T-helper 17 cell (primary cell): Measurements from ENCODE around the gene OR4K1. TPM values are rescaled to one million over a fixed set of nuclear protein-coding genes. Genes with fewer than 3 reads are reported as not detected.

Experiments used
- ATAC-seq: fragments of 150-1000 bp; cut with Tn5 transposase; 2 replicates; pipeline ENCODE4 v1.10.0; 2021; ENCODE audit warnings: mild to moderate bottlenecking, moderate library complexity
- DNase-seq, 3 donors: peaks; one replicate each; pipeline versions ENCODE4 v3.0.0 to v3.0.0-alpha.2; 2020 to 2021
- H3K9me3 ChIP-seq: one replicate; pipeline ENCODE4 v1.7.0; 2013; ENCODE audit warnings: low read length, mild to moderate bottlenecking; ENCODE audit not compliant: control insufficient read depth, poor library complexity, severe bottlenecking
- H3K27ac Mint-ChIP-seq: one replicate; pipeline ENCODE4 v1.8.0; 2022; ENCODE audit warnings: mild to moderate bottlenecking, moderate library complexity, mixed read lengths
- H3K27me3 Mint-ChIP-seq: one replicate; pipeline ENCODE4 v1.8.0; 2022; ENCODE audit warnings: mixed read lengths
- H3K36me3 Mint-ChIP-seq: one replicate; pipeline ENCODE4 v1.8.0; 2022; ENCODE audit warnings: low read depth, mixed read lengths
- H3K4me1 Mint-ChIP-seq: one replicate; pipeline ENCODE4 v1.8.0; 2022; ENCODE audit warnings: mild to moderate bottlenecking, mixed read lengths
- H3K4me3 Mint-ChIP-seq: one replicate; pipeline ENCODE4 v1.8.0; 2022; ENCODE audit warnings: mild to moderate bottlenecking, moderate library complexity, mixed read lengths
- total RNA-seq, 4 donors: library from RNA in 2 of 4; stranded (reverse) in 2 of 4; gene quantifications; one replicate each; pipeline ENCODE4 v1.2.3 and lab custom pipeline; 2022 to 2026

OR4K1 gene
- total RNA-seq, result not detected
- 0 to 0.23 reads per million in 2 donors for total RNA-seq (lab: John Stamatoyannopoulos, UW)

DNA sequence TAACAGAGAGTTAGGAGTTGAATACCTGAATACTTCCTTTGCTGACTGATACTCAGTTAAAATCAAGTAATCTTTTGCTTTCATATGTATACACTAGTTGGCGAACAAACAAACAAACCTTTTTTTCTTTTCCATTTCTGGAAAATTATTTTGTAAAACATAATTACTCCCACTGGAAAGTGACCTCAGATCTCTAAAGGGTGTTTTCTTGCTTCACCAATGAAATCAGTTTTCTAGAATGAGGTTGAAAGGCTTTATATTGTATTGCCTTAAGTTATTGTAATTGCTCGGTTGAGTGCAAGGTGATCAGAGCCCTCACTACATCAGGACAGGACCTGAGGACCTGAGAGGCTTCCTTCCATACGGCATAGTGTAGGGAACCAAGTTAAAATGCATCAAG, at the start of gene OR4K1:
Gene OR4K1, plus strand, starts transcription at position 301 of the 400 bp plus-strand sequence. CDS start 4,750 bp downstream, outside the sequence.
- DNase-seq, result no peak
- ATAC-seq, result no peak
- Mint-ChIP-seq H3K36me3 (no peaks in the 10 kb centered on the region), H3K4me1 (no peaks in the 10 kb centered on the region), H3K27me3 (no peaks in the 10 kb centered on the region), H3K27ac (no peak within 1 kb of the TSS), H3K4me3 (no peak within 1 kb of the TSS)
- H3K9me3 ChIP-seq, result no peaks in the 10 kb centered on the region

GRCh38 chr14:19895282-19895681, 35.4 kb upstream of the OR4K1 start:
- Mint-ChIP-seq H3K4me1 (no peaks in the 10 kb centered on the region), H3K4me3 (no peak overlapping the region), H3K27ac (no peak overlapping the region), H3K36me3 (peaks cover 2% of the 10 kb centered on the region), H3K27me3 (no peaks in the 10 kb centered on the region)
- no peak for ATAC-seq
- H3K9me3 ChIP-seq, result peaks cover 5% of the 10 kb centered on the region
- DNase-seq, result no peak

- DNase-seq (no peak), ATAC-seq (no peak)
- no peaks in the 10 kb centered on the region for H3K9me3 ChIP-seq
- no peak overlapping the region for H3K4me3 Mint-ChIP-seq
- no peaks in the 10 kb centered on the region for H3K36me3 Mint-ChIP-seq
- no peaks in the 10 kb centered on the region for H3K4me1 Mint-ChIP-seq
- no peak overlapping the region for H3K27ac Mint-ChIP-seq
- H3K27me3 Mint-ChIP-seq, result no peaks in the 10 kb centered on the region
These were observed 29.7 kb upstream of the OR4K1 start for GRCh38 chr14:19900999-19901398.

GRCh38 chr14:19902409-19902808, 28.3 kb upstream of the OR4K1 start:
- ATAC-seq (no peak), DNase-seq (no peak)
- H3K36me3 Mint-ChIP-seq, result no peaks in the 10 kb centered on the region
- H3K4me1 Mint-ChIP-seq, result no peaks in the 10 kb centered on the region
- H3K4me3 Mint-ChIP-seq, result no peak overlapping the region
- no peaks in the 10 kb centered on the region for H3K27me3 Mint-ChIP-seq
- H3K27ac Mint-ChIP-seq, result no peak overlapping the region
- H3K9me3 ChIP-seq, result no peaks in the 10 kb centered on the region

- H3K4me1 Mint-ChIP-seq, result no peaks in the 10 kb centered on the region
- H3K36me3 Mint-ChIP-seq, result no peaks in the 10 kb centered on the region
- H3K4me3 Mint-ChIP-seq, result no peak overlapping the region
- no peaks in the 10 kb centered on the region for H3K27me3 Mint-ChIP-seq
- no peak overlapping the region for H3K27ac Mint-ChIP-seq
- ATAC-seq, result no peak
- DNase-seq, result no peak
- H3K9me3 ChIP-seq, result no peaks in the 10 kb centered on the region
These were observed 24.1 kb upstream of the OR4K1 start for GRCh38 chr14:19906665-19907064.

DNA sequence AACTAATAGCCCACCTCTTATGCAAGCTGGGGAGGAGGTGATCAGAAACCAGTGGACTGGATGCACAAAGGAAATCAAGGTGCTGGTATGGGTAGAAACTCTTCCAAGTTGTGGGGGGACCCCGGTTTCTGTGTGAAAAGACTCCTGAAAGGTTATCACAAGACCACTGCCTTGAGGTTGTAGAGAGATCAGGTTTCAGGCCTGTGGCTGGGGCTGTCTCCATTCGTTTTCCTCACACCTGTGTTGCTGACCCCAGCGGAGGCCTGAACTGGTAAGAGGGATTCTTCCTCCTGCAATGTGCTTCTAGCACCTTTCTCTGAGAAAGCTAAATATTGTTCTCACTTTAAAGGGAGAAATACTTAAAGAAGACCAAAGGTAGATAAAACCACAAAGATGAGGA, 19.6 kb upstream of the OR4K1 start:
- Mint-ChIP-seq H3K4me3 (no peak overlapping the region), H3K36me3 (no peaks in the 10 kb centered on the region), H3K27me3 (no peaks in the 10 kb centered on the region), H3K4me1 (no peaks in the 10 kb centered on the region), H3K27ac (no peak overlapping the region)
- ATAC-seq (no peak), DNase-seq (no peak)
- H3K9me3 ChIP-seq, result no peaks in the 10 kb centered on the region

- Mint-ChIP-seq H3K36me3 (no peaks in the 10 kb centered on the region), H3K27me3 (no peaks in the 10 kb centered on the region), H3K4me3 (no peak overlapping the region), H3K27ac (no peak overlapping the region), H3K4me1 (no peaks in the 10 kb centered on the region)
- H3K9me3 ChIP-seq, result no peaks in the 10 kb centered on the region
- DNase-seq (no peak), ATAC-seq (no peak)
These were observed 13.5 kb upstream of the OR4K1 start for GRCh38 chr14:19917243-19917642.

- ATAC-seq, result no peak
- Mint-ChIP-seq H3K36me3 (no peaks in the 10 kb centered on the region), H3K4me1 (no peaks in the 10 kb centered on the region), H3K27me3 (no peaks in the 10 kb centered on the region), H3K4me3 (no peak overlapping the region), H3K27ac (no peak overlapping the region)
- DNase-seq, result no peak
- no peaks in the 10 kb centered on the region for H3K9me3 ChIP-seq
These were observed 12.7 kb upstream of the OR4K1 start for GRCh38 chr14:19917955-19918518.

GRCh38 chr14:19918553-19919264, 12.0 kb upstream of the OR4K1 start:
- H3K27ac Mint-ChIP-seq, result no peak overlapping the region
- no peaks in the 10 kb centered on the region for H3K4me1 Mint-ChIP-seq
- H3K9me3 ChIP-seq, result no peaks in the 10 kb centered on the region
- H3K27me3 Mint-ChIP-seq, result no peaks in the 10 kb centered on the region
- H3K4me3 Mint-ChIP-seq, result no peak overlapping the region
- ATAC-seq, result no peak
- no peaks in the 10 kb centered on the region for H3K36me3 Mint-ChIP-seq
- no peak for DNase-seq

DNA sequence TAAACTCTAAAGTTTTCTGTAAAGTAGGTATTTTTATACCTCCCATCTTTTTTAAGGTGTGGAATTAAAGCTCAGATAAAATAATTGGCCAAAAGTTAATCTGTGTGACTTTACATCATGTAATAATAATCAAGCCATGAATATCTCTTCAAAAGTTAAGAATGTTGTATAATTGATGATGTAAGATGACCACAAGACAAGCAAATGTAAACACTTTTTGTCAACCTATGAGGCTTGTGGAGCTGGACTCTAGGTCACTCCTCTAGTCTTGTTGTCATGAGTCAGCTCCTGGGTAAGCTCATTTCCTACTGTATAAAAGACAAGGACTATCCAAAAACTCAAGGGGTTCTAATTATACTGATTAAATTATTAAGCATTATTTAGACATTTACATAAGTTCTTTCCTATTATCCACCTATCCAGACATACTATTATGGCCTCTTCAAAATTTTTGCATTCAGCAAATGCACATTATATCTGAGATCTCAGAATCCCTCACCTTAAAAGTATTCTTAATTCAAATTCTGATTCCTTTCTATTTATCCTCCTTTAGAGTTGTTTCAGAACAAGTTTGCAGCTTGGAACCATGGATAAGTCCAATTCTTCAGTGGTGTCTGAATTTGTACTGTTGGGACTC, 10.6 kb upstream of the OR4K1 start, which contains the start of gene OR4K5:
Gene OR4K5, plus strand, starts transcription at position 587 of the 637 bp plus-strand sequence. Its CDS starts 0 bp downstream, at position 587.
- no peak for DNase-seq
- H3K36me3 Mint-ChIP-seq, result no peaks in the 10 kb centered on the region
- H3K4me1 Mint-ChIP-seq, result no peaks in the 10 kb centered on the region
- no peak within 1 kb of the TSS for H3K4me3 Mint-ChIP-seq
- no peak within 1 kb of the TSS for H3K27ac Mint-ChIP-seq
- no peaks in the 10 kb centered on the region for H3K27me3 Mint-ChIP-seq
- no peak for ATAC-seq
- no peaks in the 10 kb centered on the region for H3K9me3 ChIP-seq

- H3K9me3 ChIP-seq, result no peaks in the 10 kb centered on the region
- Mint-ChIP-seq H3K27me3 (no peaks in the 10 kb centered on the region), H3K27ac (no peak overlapping the region), H3K36me3 (peaks cover 2% of the 10 kb centered on the region), H3K4me1 (no peaks in the 10 kb centered on the region), H3K4me3 (no peak overlapping the region)
- ATAC-seq, result no peak
- no peak for DNase-seq
These were observed 11.0 kb downstream of the OR4K1 start for GRCh38 chr14:19941668-19942067.

- H3K27me3 Mint-ChIP-seq, result no peaks in the 10 kb centered on the region
- no peaks in the 10 kb centered on the region for H3K9me3 ChIP-seq
- ATAC-seq (no peak), DNase-seq (no peak)
- H3K36me3 Mint-ChIP-seq, result no peaks in the 10 kb centered on the region
- no peak overlapping the region for H3K4me3 Mint-ChIP-seq
- H3K27ac Mint-ChIP-seq, result no peak overlapping the region
- H3K4me1 Mint-ChIP-seq, result no peaks in the 10 kb centered on the region
These were observed 16.8 kb downstream of the OR4K1 start for GRCh38 chr14:19947413-19948090.

GRCh38 chr14:19949218-19949617, 18.5 kb downstream of the OR4K1 start:
- ATAC-seq, result no peak
- no peaks in the 10 kb centered on the region for H3K36me3 Mint-ChIP-seq

More at GRCh38 chr14:19949218-19949617, 18.5 kb downstream of the OR4K1 start:
- Mint-ChIP-seq H3K27me3 (no peaks in the 10 kb centered on the region), H3K4me1 (no peaks in the 10 kb centered on the region), H3K27ac (no peak overlapping the region), H3K4me3 (no peak overlapping the region)
- no peaks in the 10 kb centered on the region for H3K9me3 ChIP-seq
- no peak for DNase-seq
